Cardiac fibroblast (primary cell): Measurements from ENCODE around the gene WIPI1.

Source experiments
- DNase-seq, 2 donors: peaks; one replicate each; pipeline versions ENCODE4 v3.0.0 to v3.0.0-alpha.2; 2010; ENCODE audit warnings: low read depth in 2 of 2
- H3K4me3 ChIP-seq, 2 donors: replicated peaks in 1 of 2; 1 replicate in 1 of 2; 2 replicates in 1 of 2; pipeline ENCODE4 v1.5.1; 2011; ENCODE audit warnings: low read depth in 2 of 2, low read length in 2 of 2, mild to moderate bottlenecking in 2 of 2, moderate library complexity in 1 of 2
- TF ChIP-seq, protein P1 (sequence below): IDR thresholded peaks from one replicate; pipeline ENCODE4 v1.5.1; 2011; ENCODE audit warnings: low read depth, mild to moderate bottlenecking, low read length, inconsistent platforms

Gene WIPI1

DNA sequence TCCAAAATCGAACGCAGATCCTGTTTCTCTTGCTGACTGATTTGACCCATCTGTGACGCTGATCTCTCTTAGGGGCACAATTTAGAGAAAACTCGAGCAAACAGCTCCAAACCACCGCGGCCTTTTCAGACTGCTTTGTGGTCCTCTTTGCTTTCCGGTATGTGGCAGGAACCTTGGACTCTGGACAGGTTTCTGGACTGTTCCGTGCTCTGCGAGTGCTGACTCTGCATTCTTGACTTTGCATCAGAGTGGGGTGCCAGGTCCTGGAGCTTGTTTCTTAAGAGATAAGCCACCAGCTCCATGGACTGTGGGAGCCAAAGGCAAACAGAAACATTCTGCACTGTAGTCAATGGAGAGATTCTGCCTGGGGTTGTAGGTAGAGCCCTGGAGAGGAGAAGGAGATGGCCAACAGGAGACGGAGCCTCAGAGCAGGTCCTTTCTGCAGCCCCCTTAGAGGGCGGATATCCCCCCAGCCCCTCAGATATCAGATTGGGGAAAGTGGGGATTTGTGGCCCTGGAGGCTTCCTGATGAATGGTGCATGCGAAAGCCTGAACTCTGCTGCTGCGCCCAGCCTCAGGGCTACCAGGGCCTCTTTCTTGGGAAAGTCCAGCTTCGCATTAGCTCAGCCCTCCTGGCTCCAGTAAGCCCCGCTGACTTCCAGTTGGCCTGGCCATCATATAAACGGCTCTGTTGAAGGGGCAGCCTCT is 65.6 kb downstream of the WIPI1 start:
- H3K4me3 ChIP-seq, result no peak overlapping the region
- TF ChIP-seq, protein P1, sequence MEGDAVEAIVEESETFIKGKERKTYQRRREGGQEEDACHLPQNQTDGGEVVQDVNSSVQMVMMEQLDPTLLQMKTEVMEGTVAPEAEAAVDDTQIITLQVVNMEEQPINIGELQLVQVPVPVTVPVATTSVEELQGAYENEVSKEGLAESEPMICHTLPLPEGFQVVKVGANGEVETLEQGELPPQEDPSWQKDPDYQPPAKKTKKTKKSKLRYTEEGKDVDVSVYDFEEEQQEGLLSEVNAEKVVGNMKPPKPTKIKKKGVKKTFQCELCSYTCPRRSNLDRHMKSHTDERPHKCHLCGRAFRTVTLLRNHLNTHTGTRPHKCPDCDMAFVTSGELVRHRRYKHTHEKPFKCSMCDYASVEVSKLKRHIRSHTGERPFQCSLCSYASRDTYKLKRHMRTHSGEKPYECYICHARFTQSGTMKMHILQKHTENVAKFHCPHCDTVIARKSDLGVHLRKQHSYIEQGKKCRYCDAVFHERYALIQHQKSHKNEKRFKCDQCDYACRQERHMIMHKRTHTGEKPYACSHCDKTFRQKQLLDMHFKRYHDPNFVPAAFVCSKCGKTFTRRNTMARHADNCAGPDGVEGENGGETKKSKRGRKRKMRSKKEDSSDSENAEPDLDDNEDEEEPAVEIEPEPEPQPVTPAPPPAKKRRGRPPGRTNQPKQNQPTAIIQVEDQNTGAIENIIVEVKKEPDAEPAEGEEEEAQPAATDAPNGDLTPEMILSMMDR, result no peak
- peak in 1 of 2 donors; percentile 54 for DNase-seq

DNA sequence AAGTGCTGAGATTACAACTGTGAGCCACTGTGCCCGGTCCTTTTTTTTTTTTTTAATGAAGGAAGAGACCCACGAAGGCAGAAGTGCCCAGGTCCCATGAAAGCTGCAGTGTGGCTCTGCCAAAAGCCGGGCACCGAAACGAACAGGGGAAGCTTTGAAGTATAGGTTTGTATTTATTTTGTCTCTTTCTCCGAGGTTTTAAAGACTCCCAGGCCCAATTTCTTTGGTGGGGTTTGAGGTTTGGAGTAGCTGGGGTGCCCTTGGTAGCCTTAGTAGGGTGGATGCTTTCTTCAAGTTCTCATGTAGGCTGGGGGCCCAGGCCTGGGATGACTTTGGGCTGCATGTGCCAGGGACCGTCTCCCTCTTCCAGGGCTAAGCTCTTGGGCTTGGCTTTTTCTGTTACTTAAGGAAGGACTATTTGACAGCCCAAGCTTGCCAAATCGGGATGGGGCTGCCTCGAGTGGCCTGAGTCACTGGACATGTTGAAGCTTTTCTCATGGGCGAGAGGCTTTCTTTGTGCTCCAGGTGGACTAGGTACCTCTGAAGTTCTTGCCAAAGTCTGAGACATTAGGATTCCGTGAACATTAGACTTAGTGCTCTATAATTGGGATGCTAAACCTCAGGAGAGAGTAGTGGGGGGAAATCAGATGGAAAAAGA is 66.3 kb downstream of the WIPI1 start:
- no peak overlapping the region for H3K4me3 ChIP-seq
- DNase-seq, result no peak
- TF ChIP-seq, protein P1, result no peak

DNA sequence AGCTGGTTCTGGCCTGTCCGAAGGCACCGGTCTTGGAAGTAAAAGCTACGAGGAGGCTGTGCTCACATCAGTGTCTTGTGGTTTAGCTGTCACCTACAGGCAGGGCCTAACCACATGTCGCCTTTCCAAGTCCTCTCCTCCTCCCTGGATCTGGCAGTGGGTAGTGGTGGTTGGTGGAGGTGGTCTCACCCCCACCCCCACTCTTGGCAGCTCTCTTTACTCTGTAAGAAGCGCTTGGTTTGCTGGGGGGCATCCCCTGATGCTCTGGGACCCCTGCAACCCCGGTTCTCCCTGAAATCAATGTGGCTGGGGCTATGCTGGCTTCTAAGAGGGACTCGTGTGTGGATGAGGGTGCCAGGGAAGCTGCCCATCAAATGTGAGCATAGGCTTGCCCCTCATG is 68.3 kb downstream of the WIPI1 start:
- DNase-seq, result no peak
- TF ChIP-seq, protein P1, result no peak
- H3K4me3 ChIP-seq, result no peak overlapping the region

DNA sequence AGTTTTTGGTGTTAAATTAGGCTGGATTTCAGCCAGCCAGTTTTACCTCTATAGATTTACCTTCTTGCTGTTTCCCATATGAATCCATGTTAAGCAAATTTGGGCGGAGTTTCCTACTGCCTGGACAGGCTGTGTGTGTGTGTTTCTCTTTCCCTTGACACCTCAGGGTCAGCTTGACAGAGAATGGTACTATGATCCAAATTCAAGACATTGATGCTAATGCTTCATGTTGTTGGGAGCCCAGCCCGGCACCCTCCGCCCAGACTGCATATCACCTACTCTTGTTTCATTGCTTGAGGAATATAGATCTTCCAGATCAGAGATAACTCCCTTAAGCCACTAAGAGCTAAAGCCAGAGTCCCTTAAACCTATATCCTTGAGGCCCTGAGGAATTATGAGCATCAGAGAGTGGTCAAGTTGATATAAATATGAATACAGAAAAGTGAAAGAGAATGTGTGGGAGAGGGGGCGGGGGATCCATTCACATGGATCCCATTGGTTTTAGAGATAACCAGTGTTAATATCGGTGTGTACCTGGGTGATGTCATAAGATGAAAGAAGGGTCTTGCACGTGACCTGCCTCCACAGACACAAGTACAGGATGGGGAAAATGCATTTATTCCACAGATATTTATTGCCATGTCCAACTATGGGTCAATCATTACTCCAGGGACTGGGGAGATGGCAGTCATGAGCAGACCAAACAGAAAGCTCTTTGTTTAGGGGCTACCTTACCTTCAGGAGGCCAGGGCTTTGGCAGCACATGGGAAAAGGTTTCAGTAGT is 69.7 kb downstream of the WIPI1 start:
- DNase-seq, result no peak
- TF ChIP-seq, protein P1, result no peak
- no peak overlapping the region for H3K4me3 ChIP-seq

DNA sequence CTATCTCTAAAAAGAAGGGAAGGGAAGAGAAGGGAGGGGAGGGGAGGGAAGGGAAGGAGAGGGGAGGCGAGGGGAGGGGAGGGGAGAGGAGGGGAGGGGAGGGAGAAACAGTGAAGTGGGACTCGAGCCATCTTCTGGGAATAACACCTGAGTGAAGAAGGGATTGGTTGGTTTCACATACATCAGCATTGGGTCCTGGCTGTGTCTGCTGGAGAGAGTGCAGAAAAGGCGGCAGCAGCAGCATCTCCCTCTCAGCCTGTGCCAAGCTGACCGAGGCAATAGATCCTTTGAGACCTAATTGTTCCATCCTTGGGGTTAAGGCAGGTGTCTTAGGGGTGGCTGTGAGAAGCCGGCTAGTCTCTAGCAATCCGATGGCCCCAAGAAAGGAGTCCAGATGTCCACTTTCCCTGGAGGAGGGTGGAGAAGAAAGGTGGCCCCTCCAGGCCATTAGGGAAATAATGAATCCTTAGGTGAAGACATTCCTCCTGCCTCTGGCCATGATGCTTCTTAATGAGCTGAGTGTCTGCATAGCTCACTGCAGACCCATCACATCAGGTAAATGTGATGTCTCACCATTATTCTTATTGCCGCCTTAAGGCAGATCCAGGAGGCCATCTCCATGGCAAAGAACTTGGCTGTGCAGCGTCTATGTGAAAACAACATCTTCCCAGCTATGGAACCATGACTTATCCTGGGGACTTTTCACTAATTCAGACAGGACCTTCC is 71.6 kb downstream of the WIPI1 start:
- TF ChIP-seq, protein P1, result no peak
- no peak overlapping the region for H3K4me3 ChIP-seq
- DNase-seq, result no peak

DNA sequence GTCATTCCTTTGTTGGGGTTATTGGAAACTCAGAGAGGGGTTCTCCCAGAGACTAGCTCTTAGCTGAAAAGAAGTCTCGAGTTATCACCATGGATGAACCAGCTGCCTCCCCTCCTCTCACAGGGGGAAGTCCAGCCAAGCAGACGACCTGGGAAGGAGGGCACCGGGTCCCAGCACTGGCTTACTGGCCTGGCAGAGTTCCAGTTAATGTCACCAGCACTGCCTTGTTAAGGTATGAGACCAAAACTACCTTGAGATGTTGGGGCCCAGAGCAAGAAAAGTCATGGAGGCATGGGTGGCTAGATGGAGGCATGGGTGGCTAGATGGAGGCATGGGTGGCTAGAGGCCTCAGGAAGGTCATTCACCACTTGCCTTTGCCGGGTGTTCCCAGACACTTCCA is 72.4 kb downstream of the WIPI1 start:
- no peak overlapping the region for H3K4me3 ChIP-seq
- DNase-seq, result no peak
- TF ChIP-seq, protein P1, result no peak
